GM12872 (cell line): ENCODE measurements around the gene RS1.

Experiments
- TF ChIP-seq, protein P1 (sequence below): IDR thresholded peaks from 3 replicates; pipeline ENCODE4 v1.5.1; 2011; ENCODE audit warnings: low read depth, mild to moderate bottlenecking, low read length, moderate library complexity; ENCODE audit not compliant: insufficient read depth

Gene RS1

DNA sequence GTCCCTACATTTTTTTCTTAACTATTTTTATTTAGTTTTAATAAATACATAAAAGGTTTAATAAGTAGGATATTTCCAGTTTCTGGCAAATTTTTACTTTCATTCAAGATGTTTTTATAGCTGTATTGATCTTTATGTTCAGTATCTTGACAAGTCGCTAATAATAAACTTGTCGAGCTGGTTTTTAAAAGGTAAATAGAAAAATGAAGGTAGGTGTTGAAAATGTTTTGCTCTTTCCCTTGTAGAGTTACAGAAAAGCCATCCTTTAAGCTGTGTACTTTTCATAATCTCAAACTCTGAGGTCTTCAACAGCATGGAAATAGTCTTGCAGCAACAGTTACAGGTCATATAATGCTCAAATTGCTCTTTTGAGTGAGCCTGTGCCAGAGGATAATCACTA, 52.6 kb downstream of the RS1 start:
- TF ChIP-seq, protein P1, sequence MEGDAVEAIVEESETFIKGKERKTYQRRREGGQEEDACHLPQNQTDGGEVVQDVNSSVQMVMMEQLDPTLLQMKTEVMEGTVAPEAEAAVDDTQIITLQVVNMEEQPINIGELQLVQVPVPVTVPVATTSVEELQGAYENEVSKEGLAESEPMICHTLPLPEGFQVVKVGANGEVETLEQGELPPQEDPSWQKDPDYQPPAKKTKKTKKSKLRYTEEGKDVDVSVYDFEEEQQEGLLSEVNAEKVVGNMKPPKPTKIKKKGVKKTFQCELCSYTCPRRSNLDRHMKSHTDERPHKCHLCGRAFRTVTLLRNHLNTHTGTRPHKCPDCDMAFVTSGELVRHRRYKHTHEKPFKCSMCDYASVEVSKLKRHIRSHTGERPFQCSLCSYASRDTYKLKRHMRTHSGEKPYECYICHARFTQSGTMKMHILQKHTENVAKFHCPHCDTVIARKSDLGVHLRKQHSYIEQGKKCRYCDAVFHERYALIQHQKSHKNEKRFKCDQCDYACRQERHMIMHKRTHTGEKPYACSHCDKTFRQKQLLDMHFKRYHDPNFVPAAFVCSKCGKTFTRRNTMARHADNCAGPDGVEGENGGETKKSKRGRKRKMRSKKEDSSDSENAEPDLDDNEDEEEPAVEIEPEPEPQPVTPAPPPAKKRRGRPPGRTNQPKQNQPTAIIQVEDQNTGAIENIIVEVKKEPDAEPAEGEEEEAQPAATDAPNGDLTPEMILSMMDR: no peak

DNA sequence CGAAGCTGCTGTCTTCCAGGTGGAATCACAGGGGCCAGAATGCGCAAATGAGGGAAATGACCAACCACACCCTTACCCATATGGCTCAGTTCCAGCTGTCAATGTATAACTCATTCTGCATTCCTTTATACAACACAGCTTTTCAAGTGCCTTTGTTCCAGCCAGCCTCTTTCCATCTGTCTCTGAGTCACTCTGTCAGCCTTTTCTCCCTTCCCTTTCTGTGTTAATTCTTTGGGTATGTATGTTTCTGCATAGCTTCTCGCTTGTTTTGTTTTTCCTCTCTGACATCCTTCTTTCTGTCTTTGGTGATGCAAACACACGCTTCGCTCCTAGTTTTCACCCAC, 54.5 kb downstream of the RS1 start:
- TF ChIP-seq, protein P1: no peak

DNA sequence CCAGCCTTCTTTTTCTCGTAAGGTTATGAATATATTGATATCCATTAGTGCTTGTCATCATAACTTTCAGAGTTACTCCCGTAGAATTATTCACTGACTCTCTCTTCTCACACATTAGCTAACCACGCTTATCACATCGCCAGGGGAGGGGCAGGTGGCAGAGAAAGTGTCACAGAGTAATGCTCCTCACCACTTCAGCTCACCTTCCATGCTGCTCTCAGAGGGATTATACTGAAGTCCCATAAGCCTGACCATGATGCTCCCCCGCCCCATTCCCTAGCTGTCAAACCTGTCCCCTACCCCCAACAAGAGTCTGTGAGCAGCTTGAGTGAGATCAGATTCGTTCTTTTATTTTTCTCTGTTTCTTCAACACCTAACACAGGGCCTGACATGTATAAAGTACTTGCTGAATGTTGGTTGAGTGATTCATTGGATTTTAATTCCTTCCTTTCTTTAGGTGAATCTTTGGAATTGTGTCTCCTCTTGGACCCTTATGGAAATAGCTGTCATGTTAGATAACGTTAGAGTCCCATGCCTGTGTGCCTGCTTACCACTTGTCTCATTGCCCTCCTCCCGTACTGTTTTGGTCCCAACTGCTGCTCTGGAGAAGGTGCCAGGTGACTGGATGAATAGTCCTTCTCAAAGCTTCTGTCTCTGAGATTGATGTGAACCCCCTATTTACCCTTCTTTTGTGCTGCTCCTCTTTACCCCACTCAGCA, 55.1 kb downstream of the RS1 start:
- TF ChIP-seq, protein P1: no peak

DNA sequence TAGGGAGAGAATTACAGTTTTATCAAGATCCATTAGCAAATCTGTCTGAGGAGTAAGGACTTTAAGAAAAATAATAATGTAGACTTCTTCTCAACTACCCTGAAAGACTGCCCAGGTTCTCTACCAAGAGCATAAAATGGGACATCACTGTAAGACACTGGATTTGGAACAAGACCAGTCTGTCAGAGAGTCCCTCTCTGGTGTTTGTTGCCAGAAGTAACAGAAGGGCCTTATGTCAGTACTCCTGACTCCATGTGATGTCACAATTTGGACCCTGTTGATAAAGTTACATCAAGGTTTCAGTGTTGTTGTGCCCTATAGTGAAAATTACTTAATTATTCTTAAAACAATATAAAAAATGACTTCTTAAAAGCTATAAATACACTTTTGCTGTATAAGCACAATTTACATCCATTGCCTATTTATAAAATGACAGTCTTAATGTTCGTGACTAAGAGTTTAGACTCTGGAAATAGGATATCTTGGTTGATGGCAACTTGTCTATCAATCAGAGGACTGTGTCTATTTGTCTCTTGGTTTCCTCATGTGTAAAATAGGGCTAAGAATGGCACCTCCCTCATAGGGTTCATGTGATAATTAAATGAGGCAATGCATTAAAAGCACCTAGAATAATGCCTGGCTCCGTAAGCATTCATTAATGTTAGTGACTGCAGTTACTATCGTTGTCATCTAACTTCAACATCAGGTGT, 57.8 kb downstream of the RS1 start:
- TF ChIP-seq, protein P1: no peak

DNA sequence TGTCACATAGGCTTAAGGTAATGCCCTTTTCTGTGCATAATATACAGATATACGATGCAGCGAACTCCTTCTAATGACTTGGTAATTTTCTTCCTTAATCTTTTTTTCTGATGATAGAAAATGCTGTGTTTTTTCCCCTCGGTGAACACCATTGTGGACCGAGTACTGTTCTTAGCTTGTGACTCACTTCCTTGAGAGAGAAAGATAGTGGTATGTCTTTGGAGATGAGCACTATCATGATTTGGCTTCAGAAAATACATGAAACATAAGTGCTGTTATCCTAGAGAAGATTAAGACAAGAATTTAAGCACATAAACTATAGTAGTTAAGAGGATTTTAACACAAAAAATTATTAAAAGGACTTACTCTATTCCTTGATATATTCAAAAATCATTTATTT, 63.9 kb downstream of the RS1 start:
- TF ChIP-seq, protein P1: no peak

DNA sequence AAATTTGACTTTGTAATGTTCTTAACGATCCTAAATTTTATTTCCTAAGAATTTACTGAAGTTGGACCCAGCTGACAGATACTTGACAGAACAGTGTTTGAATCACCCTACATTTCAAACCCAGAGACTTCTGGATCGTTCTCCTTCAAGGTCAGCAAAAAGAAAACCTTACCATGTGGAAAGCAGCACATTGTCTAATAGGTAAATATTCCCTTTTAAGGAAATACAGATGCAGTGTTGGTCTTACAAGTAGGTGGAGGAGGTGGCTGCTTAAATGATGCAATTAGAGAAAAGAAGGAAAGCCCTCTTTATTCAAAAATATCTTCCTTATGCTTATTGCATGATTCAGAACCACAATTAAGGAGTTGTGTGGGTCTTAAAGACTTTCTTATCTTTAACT, 73.5 kb downstream of the RS1 start:
- TF ChIP-seq, protein P1: no peak

DNA sequence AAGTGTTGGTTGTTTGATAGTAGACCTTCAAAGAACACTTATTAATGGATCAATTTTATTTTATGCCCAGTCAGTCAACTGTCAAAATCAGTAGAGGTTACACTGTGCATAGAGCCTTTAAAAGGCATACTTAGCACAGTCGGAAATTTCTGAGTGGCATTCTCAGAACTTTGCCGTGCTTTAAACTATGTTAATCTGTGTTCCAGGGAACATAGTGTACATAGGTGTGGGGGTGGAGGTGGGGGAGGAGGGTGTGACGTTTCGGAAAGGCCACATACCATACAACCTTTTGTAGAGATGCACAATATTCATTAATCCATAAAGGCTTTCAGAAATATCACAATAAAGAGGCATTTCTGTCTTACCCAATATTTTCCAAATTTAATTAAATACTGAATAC, 75.8 kb downstream of the RS1 start:
- TF ChIP-seq, protein P1: no peak
